HepG2 (cell line): ENCODE measurements around the gene CA7. TPM values are rescaled to one million over a fixed set of nuclear protein-coding genes. Genes with fewer than 3 reads are reported as not detected.

ENCODE experiments used
- AGO1 ChIP-seq: fragments of 200-400 bp; formaldehyde crosslinking; IDR thresholded peaks from 2 replicates; pipeline ENCODE4 v1.6.1; 2017; ENCODE audit warnings: mild to moderate bottlenecking, low read depth, low read length, moderate library complexity; ENCODE audit not compliant: poor library complexity, severe bottlenecking
- AKAP8 ChIP-seq: sonication (generic); formaldehyde crosslinking; IDR thresholded peaks from 2 replicates; pipeline ENCODE4 v1.5.1; 2020; ENCODE audit warnings: mild to moderate bottlenecking, missing genetic modification reagents
- BRD4 ChIP-seq: sonication (generic); formaldehyde crosslinking; IDR thresholded peaks from 2 replicates; pipeline ENCODE4 v1.4.0; 2020; ENCODE audit warnings: missing genetic modification reagents
- DPF2 ChIP-seq: sonication (generic); formaldehyde crosslinking; IDR thresholded peaks from 2 replicates; pipeline ENCODE4 v1.4.0; 2020; ENCODE audit warnings: mild to moderate bottlenecking, low read depth, missing genetic modification reagents, borderline replicate concordance
- ESRRA ChIP-seq: sonication (generic); formaldehyde crosslinking; IDR thresholded peaks from 2 replicates; pipeline ENCODE4 v1.5.1; 2020; ENCODE audit warnings: mild to moderate bottlenecking, low read depth, missing genetic modification reagents
- FOXJ3 ChIP-seq: sonication (generic); formaldehyde crosslinking; IDR thresholded peaks from 2 replicates; pipeline ENCODE4 v1.4.0; 2020; ENCODE audit warnings: missing genetic modification reagents, mild to moderate bottlenecking, borderline replicate concordance
- HOXA3 ChIP-seq: sonication (generic); formaldehyde crosslinking; IDR thresholded peaks from 2 replicates; pipeline ENCODE4 v1.5.0; 2020; ENCODE audit warnings: missing genetic modification reagents
- MAFF ChIP-seq: IDR thresholded peaks from 2 replicates; pipeline ENCODE4 v1.6.1; 2011; ENCODE audit warnings: low read depth, low read length, improper control_type of control experiment
- MTA3 ChIP-seq: sonication (generic); formaldehyde crosslinking; IDR thresholded peaks from 2 replicates; pipeline ENCODE4 v1.4.0; 2020; ENCODE audit warnings: missing genetic modification reagents
- PHF5A ChIP-seq: IDR thresholded peaks from one replicate; pipeline ENCODE4 v1.6.1; 2018; ENCODE audit warnings: low read depth, missing genetic modification reagents; ENCODE audit not compliant: unreplicated experiment
- REL ChIP-seq: sonication (generic); formaldehyde crosslinking; conservative IDR thresholded peaks from 2 replicates; pipeline ENCODE4 v1.8.0; 2022; ENCODE audit warnings: mild to moderate bottlenecking, missing genetic modification reagents, moderate library complexity
- TRAFD1 ChIP-seq: sonication (generic); formaldehyde crosslinking; IDR thresholded peaks from 2 replicates; pipeline ENCODE4 v1.5.1; 2020; ENCODE audit warnings: missing genetic modification reagents, mild to moderate bottlenecking, borderline replicate concordance
- ZFP41 ChIP-seq: sonication (generic); formaldehyde crosslinking; IDR thresholded peaks from 2 replicates; pipeline ENCODE4 v1.4.0; 2020; ENCODE audit warnings: mild to moderate bottlenecking, missing genetic modification reagents, borderline replicate concordance
- ZFX ChIP-seq: sonication (generic); formaldehyde crosslinking; IDR thresholded peaks from 2 replicates; pipeline ENCODE4 v1.4.0; 2020; ENCODE audit warnings: mild to moderate bottlenecking, low read depth, missing genetic modification reagents, moderate library complexity
- ZHX1 ChIP-seq: sonication (generic); formaldehyde crosslinking; IDR thresholded peaks from 2 replicates; pipeline ENCODE4 v1.8.1; 2022; ENCODE audit warnings: low read depth, mild to moderate bottlenecking, missing genetic modification reagents
- ZKSCAN8 ChIP-seq: IDR thresholded peaks from 2 replicates; pipeline ENCODE4 v1.6.1; 2016; ENCODE audit warnings: borderline replicate concordance, missing genetic modification reagents, missing compliant biosample characterization
- ZNF124 ChIP-seq: sonication (generic); formaldehyde crosslinking; IDR thresholded peaks from 2 replicates; pipeline ENCODE4 v1.4.0; 2020; ENCODE audit warnings: missing genetic modification reagents
- ZNF343 ChIP-seq: sonication (generic); formaldehyde crosslinking; IDR thresholded peaks from 2 replicates; pipeline ENCODE4 v1.4.0; 2020; ENCODE audit warnings: mild to moderate bottlenecking, missing genetic modification reagents
- ZNF546 ChIP-seq: sonication (generic); formaldehyde crosslinking; conservative IDR thresholded peaks from 2 replicates; pipeline ENCODE4 v1.8.1; 2023; ENCODE audit warnings: mild to moderate bottlenecking, missing genetic modification reagents
- ZNF562 ChIP-seq: sonication (generic); formaldehyde crosslinking; IDR thresholded peaks from 2 replicates; pipeline ENCODE4 v1.8.0; 2022; ENCODE audit warnings: missing genetic modification reagents, borderline replicate concordance
- ZNF570 ChIP-seq: sonication (generic); formaldehyde crosslinking; IDR thresholded peaks from 2 replicates; pipeline ENCODE4 v1.4.0; 2020; ENCODE audit warnings: mild to moderate bottlenecking, missing genetic modification reagents, borderline replicate concordance
- ZNF615 ChIP-seq: sonication (generic); formaldehyde crosslinking; IDR thresholded peaks from 2 replicates; pipeline ENCODE4 v1.5.0; 2020; ENCODE audit warnings: mild to moderate bottlenecking, missing genetic modification reagents, borderline replicate concordance
- ZNF775 ChIP-seq: sonication (generic); formaldehyde crosslinking; IDR thresholded peaks from 2 replicates; pipeline ENCODE4 v1.4.0; 2020; ENCODE audit warnings: missing genetic modification reagents, mild to moderate bottlenecking, moderate library complexity, borderline replicate concordance
- polyA plus RNA-seq, 8 experiments: library from polyadenylated mRNA; depleted of rRNA in 3 of 8; stranded (reverse) in 7 of 8; unstranded in 1 of 8; fragments of >200 nt; fragmentation: Illumina TruSeq in 4 of 8; extraction: Trizol in 4 of 8; gene quantifications; 2 replicates each; pipeline versions ENCODE4 v1.2.1 to v1.2.3, GENCODE V29; 2011 to 2016; ENCODE audit warnings: low read depth in 4 of 8, missing spikeins in 1 of 8, mixed read lengths in 1 of 8; ENCODE audit not compliant: insufficient read depth in 1 of 8
- total RNA-seq, 5 experiments: library from RNA; depleted of rRNA; stranded (reverse); fragments of >200 nt; fragmentation: Illumina TruSeq; extraction: Trizol; gene quantifications; 2 replicates each; pipeline ENCODE4 v1.2.3, GENCODE V29; 2016; ENCODE audit warnings: low read depth in 1 of 5

The CA7 gene
- total and polyA plus RNA-seq, 2 of the 13 experiments (the other 11 are each of a cell fraction or from before 2014, with no cell fraction given): not detected

- no peak for TF ChIP-seq TRAFD1
- TF ChIP-seq ZNF562 (CRISPR knock-in tag): no peak
- no peak for TF ChIP-seq MAFF
- TF ChIP-seq ZHX1: peak; percentile 43; the same call in 1 of the 2 replicates
- TF ChIP-seq AGO1: peak; percentile 55
- 0 out of 2 replicates have a peak, but pooled peaks have one; percentile 69 for TF ChIP-seq ZNF570 (CRISPR knock-in tag)
- TF ChIP-seq ZKSCAN8 (CRISPR knock-in tag): 0 out of 2 replicates have a peak, but pooled peaks have one; percentile 40
- TF ChIP-seq ZNF546 (CRISPR knock-in tag): peak; percentile 90; the same call in 1 of the 2 replicates
- no peak for TF ChIP-seq ZFP41
- TF ChIP-seq AKAP8 (CRISPR knock-in tag): peak; percentile 78; the same call in 1 of the 2 replicates
- TF ChIP-seq MTA3: no peak
- peak; percentile 84; the same call in 1 of the 2 replicates for TF ChIP-seq ZNF343 (CRISPR knock-in tag)
- no peak for TF ChIP-seq PHF5A (CRISPR knock-in tag)
- TF ChIP-seq ZFX (CRISPR knock-in tag): peak; percentile 100
- TF ChIP-seq FOXJ3 (CRISPR knock-in tag): peak; percentile 59; the same call in 1 of the 2 replicates
- peak; percentile 47; the same call in 1 of the 2 replicates for TF ChIP-seq ZNF124 (CRISPR knock-in tag)
- peak; percentile 69 for TF ChIP-seq ESRRA
- no peak for TF ChIP-seq ZNF615 (CRISPR knock-in tag)
- TF ChIP-seq HOXA3 (CRISPR knock-in tag): peak; percentile 87
- no peak for TF ChIP-seq REL (CRISPR knock-in tag)
- TF ChIP-seq DPF2: no peak
- TF ChIP-seq ZNF775 (CRISPR knock-in tag): no peak
- peak; percentile 98 for TF ChIP-seq BRD4
Measured at GRCh38 chr16:66830422-66831404, 13.5 kb upstream of the CA7 start, which contains the start of gene NAE1 (continued).
